Esophagus squamous epithelium (tissue), 4 donors: ENCODE results near the gene PPP3CA.

Experiments used
- POLR2A ChIP-seq, 4 donors: fragments of 450-650 bp; IDR thresholded peaks; one replicate each; pipeline ENCODE4 v1.6.1; 2017; ENCODE audit warnings: antibody characterized with exemption in 4 of 4, mild to moderate bottlenecking in 4 of 4, moderate library complexity in 3 of 4
- TF ChIP-seq, protein P1 (sequence below), 6 experiments: fragments of 450-650 bp in 4 of 6; fragments of 200-600 bp in 2 of 6; sonication (generic) in 2 of 6; IDR thresholded peaks; one replicate each; pipeline ENCODE4 v1.5.1; 2016 to 2019; ENCODE audit warnings: antibody characterized with exemption in 6 of 6, mild to moderate bottlenecking in 4 of 6, moderate library complexity in 4 of 6

GRCh38 chr4:101200561-101200960 lies 146.8 kb downstream of the PPP3CA start:
- TF ChIP-seq, protein P1, sequence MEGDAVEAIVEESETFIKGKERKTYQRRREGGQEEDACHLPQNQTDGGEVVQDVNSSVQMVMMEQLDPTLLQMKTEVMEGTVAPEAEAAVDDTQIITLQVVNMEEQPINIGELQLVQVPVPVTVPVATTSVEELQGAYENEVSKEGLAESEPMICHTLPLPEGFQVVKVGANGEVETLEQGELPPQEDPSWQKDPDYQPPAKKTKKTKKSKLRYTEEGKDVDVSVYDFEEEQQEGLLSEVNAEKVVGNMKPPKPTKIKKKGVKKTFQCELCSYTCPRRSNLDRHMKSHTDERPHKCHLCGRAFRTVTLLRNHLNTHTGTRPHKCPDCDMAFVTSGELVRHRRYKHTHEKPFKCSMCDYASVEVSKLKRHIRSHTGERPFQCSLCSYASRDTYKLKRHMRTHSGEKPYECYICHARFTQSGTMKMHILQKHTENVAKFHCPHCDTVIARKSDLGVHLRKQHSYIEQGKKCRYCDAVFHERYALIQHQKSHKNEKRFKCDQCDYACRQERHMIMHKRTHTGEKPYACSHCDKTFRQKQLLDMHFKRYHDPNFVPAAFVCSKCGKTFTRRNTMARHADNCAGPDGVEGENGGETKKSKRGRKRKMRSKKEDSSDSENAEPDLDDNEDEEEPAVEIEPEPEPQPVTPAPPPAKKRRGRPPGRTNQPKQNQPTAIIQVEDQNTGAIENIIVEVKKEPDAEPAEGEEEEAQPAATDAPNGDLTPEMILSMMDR (IDR thresholded peaks at IDR 0.05) = no peak
- TF ChIP-seq POLR2A (IDR thresholded peaks at IDR 0.05) = no peak
